NCI-H1092 treated with DMSO at 0.1 percent for 48 hours (cell line): Measurements from ENCODE around the gene HOXA6.

Experiments
- DNase-seq: peaks from one replicate; lab custom pipeline; 2025; lab: John Stamatoyannopoulos, UW

HOXA6 gene

GRCh38 chr7:27149842-27150567 lies 2.4 kb upstream of the HOXA6 start:
- DNase-seq = no peak

DNA sequence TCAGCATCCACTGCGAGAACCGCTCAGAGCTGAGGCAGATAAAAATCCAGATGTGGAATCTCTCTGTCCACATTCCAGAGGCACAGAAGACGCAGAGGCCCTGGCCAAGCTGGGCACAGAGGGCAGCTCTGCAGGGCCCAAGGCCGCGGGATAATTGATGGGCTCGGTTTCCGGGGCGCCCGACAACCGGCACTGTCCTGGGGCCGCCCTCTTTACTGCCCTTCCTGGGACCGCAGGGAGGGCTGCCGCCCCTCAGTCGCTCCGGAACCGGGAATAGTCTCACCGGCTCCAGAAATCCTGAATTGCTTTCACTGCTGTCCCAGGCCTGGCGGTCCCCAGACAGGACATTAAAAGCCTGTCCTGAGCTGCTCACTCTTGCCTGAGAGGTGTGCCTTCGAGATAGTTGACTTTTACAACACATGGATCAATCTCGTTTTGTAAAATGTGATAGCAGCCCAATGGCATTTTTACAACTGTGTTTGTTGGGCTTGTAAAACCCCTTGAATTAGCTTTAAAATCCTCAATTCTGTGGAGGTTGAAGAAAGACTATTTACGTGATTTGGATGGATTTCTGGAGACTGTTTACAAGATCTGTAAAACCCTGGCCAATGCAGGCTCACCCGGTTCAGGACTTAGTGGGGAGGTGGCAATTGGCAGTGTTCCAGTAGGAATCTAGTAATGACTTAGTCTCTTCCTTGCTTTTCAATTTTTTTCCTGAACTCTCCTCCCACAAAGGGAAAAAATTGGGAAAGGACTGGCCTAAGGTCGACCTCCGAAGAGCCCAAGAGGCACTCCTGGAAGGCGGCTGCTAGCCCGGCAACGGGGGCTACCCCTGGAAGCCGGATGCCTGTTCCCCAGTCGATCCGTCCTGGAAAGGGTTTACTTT lies 1.4 kb upstream of the HOXA6 start:
- no peak for DNase-seq

GRCh38 chr7:27148031-27148755 lies 619 bp upstream of the HOXA6 start:
- DNase-seq = no peak

- DNase-seq = no peak
Measured at GRCh38 chr7:27146491-27147198, 929 bp downstream of the HOXA6 start.

GRCh38 chr7:27145914-27146412 lies 1.6 kb downstream of the HOXA6 start:
- DNase-seq = no peak

DNA sequence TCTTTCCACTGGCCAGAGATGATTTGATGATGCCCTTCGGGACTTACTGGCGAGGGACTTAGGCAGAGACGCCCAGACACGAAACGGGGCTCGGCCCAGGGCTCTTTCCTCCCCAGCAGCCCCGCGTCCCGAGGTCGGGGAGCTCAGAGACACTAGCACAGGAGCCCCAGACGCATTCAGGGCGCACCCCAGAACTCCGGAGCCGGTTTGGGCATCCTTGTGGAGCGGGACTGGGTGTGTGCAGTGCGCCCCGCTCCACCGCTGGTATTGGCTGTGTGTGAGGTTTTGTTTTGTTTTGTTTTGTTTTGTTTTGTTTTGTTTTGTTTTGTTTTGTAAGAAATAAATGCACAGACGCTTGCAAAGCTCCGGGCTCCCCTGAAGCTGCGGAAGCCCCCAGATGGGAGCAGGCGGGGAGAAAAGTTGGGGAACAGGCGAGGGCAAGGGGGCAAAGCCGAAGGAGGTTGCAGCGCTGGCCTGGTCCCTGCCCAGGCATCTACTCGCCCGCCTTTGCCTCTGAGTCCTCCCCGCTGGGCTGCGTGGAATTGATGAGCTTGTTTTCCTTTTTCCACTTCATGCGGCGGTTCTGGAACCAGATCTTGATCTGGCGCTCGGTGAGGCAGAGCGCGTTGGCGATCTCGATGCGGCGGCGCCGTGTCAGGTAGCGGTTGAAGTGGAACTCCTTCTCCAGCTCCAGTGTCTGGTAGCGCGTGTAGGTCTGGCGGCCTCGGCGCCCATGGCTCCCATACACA lies 2.2 kb downstream of the HOXA6 start:
- DNase-seq = no peak

GRCh38 chr7:27144781-27145164 lies 2.8 kb downstream of the HOXA6 start:
- no peak for DNase-seq

DNA sequence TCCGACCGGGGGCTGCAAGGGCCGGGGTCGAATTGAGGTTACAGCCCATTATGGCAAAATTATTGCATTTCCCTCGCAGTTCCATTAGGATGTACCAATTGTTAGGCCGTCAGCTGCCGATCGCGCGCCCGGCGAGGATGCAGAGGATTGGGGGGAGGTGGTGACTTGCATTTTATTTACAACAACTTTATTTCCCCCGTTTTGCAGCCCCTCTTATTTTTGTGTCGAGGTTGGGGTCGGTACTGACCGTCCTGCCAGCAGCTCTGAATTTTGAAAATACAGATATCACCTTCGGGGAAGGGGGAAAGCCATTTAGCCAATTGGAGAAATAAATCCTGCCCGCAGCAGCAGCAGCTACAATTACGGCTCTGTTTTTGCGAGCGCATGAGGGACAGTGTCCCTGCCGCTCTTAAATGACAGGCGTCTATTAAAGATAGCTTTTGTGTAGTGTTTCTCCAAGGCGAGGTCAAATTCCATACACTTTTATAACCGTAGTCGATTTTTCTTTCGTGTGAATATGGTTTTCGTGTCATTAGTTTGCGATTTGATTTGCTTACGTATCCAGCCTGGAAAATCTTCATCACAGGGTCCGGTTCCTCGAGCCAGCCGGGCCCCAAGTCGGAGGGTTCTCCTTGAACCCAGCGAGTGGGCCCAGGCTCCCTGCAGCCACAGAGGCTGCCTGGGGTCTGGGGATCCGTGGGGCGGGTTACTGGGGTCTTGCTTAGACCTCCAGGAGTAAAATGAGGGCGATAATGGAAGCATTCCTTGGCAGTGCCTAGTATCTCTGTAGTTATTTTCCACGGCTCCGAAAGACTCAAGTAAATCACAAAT lies 3.4 kb downstream of the HOXA6 start:
- DNase-seq = no peak

GRCh38 chr7:27143023-27143949 lies 4.3 kb downstream of the HOXA6 start, which contains the start of gene HOXA5:
TSS of gene HOXA5 (minus strand) at chr7:27143681. CDS start at chr7:27143607, 74 bp downstream.
- peak; percentile 90 for DNase-seq

DNA sequence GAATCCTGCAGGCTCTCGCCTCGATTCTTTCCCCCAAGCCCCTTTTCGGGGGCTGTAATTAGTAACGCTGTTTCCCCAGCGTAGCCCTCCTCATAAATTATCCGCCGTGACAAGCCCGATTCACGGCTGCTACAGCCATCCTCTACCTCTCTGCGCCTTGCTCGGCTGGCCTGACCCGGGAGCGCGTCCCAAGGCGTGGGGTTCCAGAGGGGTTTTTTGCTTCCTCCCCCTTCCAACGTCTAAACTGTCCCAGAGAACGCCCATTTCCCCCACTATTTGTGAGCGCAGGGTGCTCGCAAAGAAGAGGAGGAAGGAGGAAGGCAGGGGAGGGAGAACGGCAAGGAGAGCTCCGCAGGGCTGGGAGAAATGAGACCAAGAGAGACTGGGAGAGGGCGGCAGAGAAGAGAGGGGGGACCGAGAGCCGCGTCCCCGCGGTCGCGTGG lies 5.0 kb downstream of the HOXA6 start:
- no peak for DNase-seq

- no peak for DNase-seq
Measured at GRCh38 chr7:27141923-27142579, 5.5 kb downstream of the HOXA6 start.

DNA sequence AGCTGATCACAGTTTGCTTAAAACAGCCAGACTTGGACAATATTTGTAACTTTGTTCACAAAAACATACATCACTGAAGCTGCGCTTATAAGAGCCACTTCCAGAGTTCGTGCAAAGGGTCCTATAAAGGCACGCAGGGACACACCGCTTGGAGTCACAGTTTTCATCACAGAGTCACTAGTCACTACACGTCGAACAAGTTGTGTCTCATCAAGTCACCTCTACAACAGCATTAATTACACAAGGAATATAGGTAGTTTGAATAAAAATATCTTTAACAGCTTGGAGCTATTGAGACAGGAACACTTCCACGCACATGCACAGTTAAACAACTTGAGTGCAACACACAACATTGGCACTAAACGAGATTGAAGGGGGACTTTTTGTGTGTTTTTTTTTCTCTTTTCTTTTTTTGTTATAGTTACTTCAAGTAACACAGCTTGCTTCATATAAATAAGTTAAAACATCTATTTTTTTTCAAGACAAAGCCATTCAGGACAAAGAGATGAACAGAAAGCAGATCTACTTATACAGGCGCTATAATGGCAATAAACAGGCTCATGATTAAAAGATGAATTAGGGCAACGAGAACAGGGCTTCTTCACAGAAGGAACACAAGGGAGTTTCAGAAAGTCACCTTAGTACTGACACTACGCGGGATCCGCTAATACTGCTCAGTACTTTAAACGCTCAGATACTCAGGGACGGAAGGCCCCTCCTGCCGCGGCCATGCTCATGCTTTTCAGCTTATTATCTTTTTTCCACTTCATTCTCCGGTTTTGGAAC lies 6.2 kb downstream of the HOXA6 start:
- no peak for DNase-seq

DNA sequence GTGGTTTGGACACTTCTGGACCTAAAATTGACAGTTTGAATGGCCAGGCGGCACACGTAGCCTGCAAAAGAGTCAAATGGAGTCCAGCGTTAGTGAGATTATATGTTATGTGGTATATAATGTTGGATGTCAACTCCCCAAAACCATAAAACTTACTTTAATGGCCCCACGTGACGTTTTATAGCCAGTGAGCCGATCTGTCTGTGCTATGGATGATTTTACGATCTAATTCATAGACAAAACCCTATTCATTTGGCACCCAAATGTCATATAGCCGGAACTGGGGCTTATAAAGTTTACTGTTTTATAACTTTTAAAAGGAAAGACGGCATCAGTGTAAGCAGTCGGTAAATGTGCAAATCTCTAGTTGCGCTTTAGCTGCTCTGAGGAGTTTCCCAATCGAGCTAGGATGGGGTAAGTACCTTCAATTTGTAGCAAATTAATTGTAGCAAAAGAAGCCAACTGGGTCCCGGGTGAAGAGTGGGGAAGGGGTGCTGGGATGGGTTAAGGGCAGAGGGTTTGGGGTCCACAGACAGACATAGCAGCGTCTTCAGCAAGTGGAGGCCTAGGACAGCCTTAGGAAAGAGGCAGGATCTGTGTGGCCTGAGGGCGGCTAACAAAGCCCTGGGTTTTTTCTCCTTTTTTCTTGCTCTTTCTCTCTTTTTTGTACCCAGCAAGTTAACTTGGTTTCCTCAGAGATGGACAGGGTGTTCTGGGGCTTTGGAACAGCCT lies 7.3 kb downstream of the HOXA6 start:
- DNase-seq = no peak

DNA sequence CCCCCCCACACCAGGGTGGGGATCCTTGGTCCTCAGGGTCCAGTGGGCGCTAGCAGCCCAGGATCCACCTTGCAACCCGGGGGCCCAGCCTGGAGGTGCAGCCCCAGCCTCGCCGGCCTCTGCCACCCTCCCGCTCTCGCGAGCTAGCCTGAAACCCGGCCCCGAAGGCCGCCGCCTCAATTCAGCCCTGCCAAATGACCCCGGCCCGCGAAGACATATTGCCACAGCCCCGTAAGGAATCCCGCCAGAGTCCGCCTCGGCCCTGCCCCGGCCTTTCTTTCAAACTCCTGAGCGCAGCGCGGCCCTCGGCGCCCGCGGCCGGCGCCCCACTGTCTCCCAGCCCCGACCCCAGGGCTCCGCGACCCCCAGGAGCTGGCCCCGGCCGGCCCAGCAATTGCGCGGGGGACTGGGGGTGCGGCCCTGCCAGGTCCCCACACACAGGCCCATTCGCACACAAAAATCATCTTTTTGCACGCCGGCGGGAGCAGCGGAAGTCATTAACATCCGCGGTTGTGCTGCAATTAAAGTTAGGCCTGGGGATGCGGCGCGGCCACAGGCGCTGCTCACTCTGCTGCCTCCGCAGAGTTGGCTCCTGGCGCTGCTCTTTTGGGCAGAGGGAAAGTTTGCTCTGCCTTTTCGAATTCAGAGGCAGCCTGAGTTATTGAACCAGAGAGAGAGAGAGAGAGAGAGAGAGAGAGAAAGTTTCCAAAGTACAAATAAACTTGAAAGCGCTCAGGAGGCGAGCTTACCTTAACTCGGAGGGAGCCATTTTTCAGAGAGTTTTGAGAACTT lies 8.0 kb downstream of the HOXA6 start:
- DNase-seq = no peak

DNA sequence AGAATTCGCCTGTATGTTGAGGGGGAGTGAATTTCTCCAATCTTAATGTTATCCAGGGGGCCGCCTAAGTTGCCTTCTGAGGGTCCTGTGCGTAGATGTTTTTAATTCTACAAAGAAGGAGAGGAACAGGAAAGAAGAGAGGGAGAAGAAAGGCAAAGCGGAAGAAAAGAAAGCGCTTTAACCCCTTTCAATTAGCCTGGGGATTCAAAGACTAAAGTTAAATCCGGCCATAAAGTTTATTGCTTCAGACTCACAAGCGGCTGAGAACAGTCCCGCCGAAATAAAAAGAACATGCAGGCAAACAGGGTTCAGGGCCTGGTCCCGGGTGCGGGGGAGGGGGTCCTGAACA lies 8.6 kb downstream of the HOXA6 start:
- DNase-seq = no peak

DNA sequence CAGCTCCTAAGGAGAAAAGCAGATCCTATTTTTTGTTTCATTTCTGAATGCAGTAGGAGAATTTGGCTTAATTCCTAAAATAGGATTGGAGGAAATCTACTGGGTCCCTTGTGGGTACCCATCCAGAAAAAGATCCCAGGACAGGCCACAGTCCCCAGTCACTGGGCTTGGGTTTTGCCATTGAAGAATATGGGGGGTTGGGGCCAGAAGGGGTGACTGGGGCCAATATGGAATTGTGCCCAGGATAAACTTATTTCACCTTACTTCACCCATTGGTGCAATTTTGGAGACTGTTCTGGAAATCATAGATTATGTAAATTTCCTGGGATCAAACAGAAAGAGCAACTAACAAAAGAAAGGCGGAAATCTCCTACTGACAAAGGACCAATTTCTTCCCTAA lies 9.1 kb downstream of the HOXA6 start:
- DNase-seq = no peak
